IMR-90 (cell line): ENCODE measurements around the gene MKNK2. TPM values are rescaled to one million over a fixed set of nuclear protein-coding genes. Genes with fewer than 3 reads are reported as not detected.

Experiments
- ATAC-seq: fragments of 200-7000 bp; cut with Tn5 transposase; 2 replicates; pipeline ENCODE4 v1.9.1; 2020; ENCODE audit warnings: low read depth, mild to moderate bottlenecking, moderate library complexity
- BruUV-seq: library from RNA; stranded (reverse); fragments of 400-500 nt; replicated peaks from 2 replicates; lab custom pipeline; 2021; lab: Mats Ljungman, UMichigan
- CTCF ChIA-PET: fragments of 300-600 bp; formaldehyde crosslinking; extraction: SDS; loops from one replicate; lab custom pipeline; 2021; ENCODE audit warnings: antibody characterized with exemption; lab: Yijun Ruan, JAX
- POLR2A ChIA-PET: fragments of 300-600 bp; sonication (Branson Sonifier 250); formaldehyde crosslinking; loops from one replicate; lab custom pipeline; 2022; ENCODE audit warnings: antibody characterized with exemption; ENCODE audit not compliant: unreplicated experiment; lab: Charles Lee
- DNase-seq: peaks from one replicate; pipeline ENCODE4 v3.0.0; 2013
- H2AFZ ChIP-seq: replicated peaks from 2 replicates; pipeline ENCODE3; 2013; ENCODE audit warnings: low read length, mild to moderate bottlenecking; ENCODE audit not compliant: poor library complexity
- H2AK5ac ChIP-seq: 2 replicates; pipeline ENCODE4 v1.6.1; 2013; ENCODE audit warnings: low read depth, low read length, inconsistent platforms
- H2AK9ac ChIP-seq: replicated peaks from 2 replicates; pipeline ENCODE3; 2013; ENCODE audit warnings: mild to moderate bottlenecking, low read depth, low read length, moderate library complexity; ENCODE audit not compliant: poor library complexity
- H2BK120ac ChIP-seq: 2 replicates; pipeline ENCODE4 v1.6.1; 2013; ENCODE audit warnings: low read depth, low read length, inconsistent platforms
- H2BK15ac ChIP-seq: 3 replicates; pipeline ENCODE4 v1.6.1; 2013; ENCODE audit warnings: low read depth, low read length, inconsistent platforms
- H2BK20ac ChIP-seq: 2 replicates; pipeline ENCODE4 v1.6.1; 2013; ENCODE audit warnings: low read depth, mild to moderate bottlenecking, inconsistent platforms, low read length, moderate library complexity
- H2BK5ac ChIP-seq: 2 replicates; pipeline ENCODE4 v1.6.1; 2013; ENCODE audit warnings: mild to moderate bottlenecking, low read depth, low read length, inconsistent platforms; ENCODE audit not compliant: poor library complexity, severe bottlenecking
- H3K14ac ChIP-seq: replicated peaks from 2 replicates; pipeline ENCODE4 v1.6.1; 2013; ENCODE audit warnings: low read depth, low read length, inconsistent platforms
- H3K18ac ChIP-seq: 2 replicates; pipeline ENCODE4 v1.6.1; 2013; ENCODE audit warnings: low read depth, low read length, control low read depth
- H3K23ac ChIP-seq: 2 replicates; pipeline ENCODE4 v1.6.1; 2013; ENCODE audit warnings: low read depth, low read length, inconsistent platforms
- H3K27ac ChIP-seq: 2 replicates; pipeline ENCODE4 v1.5.1; 2013; ENCODE audit warnings: mild to moderate bottlenecking, control low read depth, low read length; ENCODE audit not compliant: insufficient read depth
- H3K27me3 ChIP-seq: 2 replicates; pipeline ENCODE4 v1.6.1; 2013; ENCODE audit warnings: low read length; ENCODE audit not compliant: control insufficient read depth, insufficient read depth
- H3K36me3 ChIP-seq: 2 replicates; pipeline ENCODE4 v1.6.1; 2013; ENCODE audit warnings: low read length, mixed read lengths; ENCODE audit not compliant: control insufficient read depth, insufficient read depth
- H3K4ac ChIP-seq: 2 replicates; pipeline ENCODE4 v1.6.1; 2013; ENCODE audit warnings: low read depth, low read length, inconsistent platforms
- H3K4me1 ChIP-seq: 2 replicates; pipeline ENCODE4 v1.6.1; 2013; ENCODE audit warnings: low read length, mixed read lengths; ENCODE audit not compliant: control insufficient read depth, insufficient read depth
- H3K4me2 ChIP-seq: 2 replicates; pipeline ENCODE4 v1.6.1; 2013; ENCODE audit warnings: low read depth, mild to moderate bottlenecking, control low read depth, low read length, moderate library complexity
- H3K4me3 ChIP-seq: 2 replicates; pipeline ENCODE4 v1.5.1; 2013; ENCODE audit warnings: low read depth, mild to moderate bottlenecking, control low read depth, low read length, moderate library complexity; ENCODE audit not compliant: insufficient read depth
- H3K56ac ChIP-seq: 2 replicates; pipeline ENCODE4 v1.6.1; 2013; ENCODE audit warnings: low read length, inconsistent platforms; ENCODE audit not compliant: insufficient read depth; ENCODE audit errors: extremely low read depth
- H3K79me1 ChIP-seq, 2 experiments: 2 replicates each; pipeline ENCODE4 v1.6.1; 2013; ENCODE audit warnings: low read length in 2 of 2, inconsistent platforms in 1 of 2, low read depth in 1 of 2
- H3K9ac ChIP-seq: 2 replicates; pipeline ENCODE4 v1.6.1; 2013; ENCODE audit warnings: low read depth, low read length, control low read depth
- H3K9me1 ChIP-seq: 2 replicates; pipeline ENCODE4 v1.6.1; 2013; ENCODE audit warnings: low read length, inconsistent platforms; ENCODE audit not compliant: insufficient read depth
- H3K9me3 ChIP-seq: 2 replicates; pipeline ENCODE4 v1.6.1; 2013; ENCODE audit warnings: low read length; ENCODE audit not compliant: control insufficient read depth, insufficient read depth
- H4K20me1 ChIP-seq: 2 replicates; pipeline ENCODE4 v1.6.1; 2013; ENCODE audit warnings: low read length, inconsistent platforms; ENCODE audit not compliant: insufficient read depth
- H4K5ac ChIP-seq: 2 replicates; pipeline ENCODE4 v1.6.1; 2013; ENCODE audit warnings: mild to moderate bottlenecking, low read depth, low read length, control low read depth
- H4K8ac ChIP-seq, 2 experiments: 2 replicates each; pipeline ENCODE4 v1.6.1; 2013; ENCODE audit warnings: low read depth in 2 of 2, low read length in 2 of 2, control low read depth in 1 of 2, inconsistent platforms in 1 of 2
- H4K91ac ChIP-seq: 2 replicates; pipeline ENCODE4 v1.6.1; 2013; ENCODE audit warnings: low read depth, low read length, inconsistent platforms; ENCODE audit not compliant: insufficient read depth
- CEBPB ChIP-seq: IDR thresholded peaks from 2 replicates; pipeline ENCODE4 v1.6.1; 2012; ENCODE audit warnings: low read depth, low read length, improper control_type of control experiment
- FOS ChIP-seq: fragments of 150-350 bp; IDR thresholded peaks from 2 replicates; pipeline ENCODE4 v1.6.1; 2016; ENCODE audit warnings: low read depth, low read length
- MAFK ChIP-seq: IDR thresholded peaks from 2 replicates; pipeline ENCODE4 v1.6.1; 2012; ENCODE audit warnings: low read depth, low read length, improper control_type of control experiment
- MXI1 ChIP-seq: IDR thresholded peaks from 2 replicates; pipeline ENCODE4 v1.6.1; 2012; ENCODE audit warnings: low read depth, mild to moderate bottlenecking, low read length, moderate library complexity, borderline replicate concordance
- POLR2A ChIP-seq: IDR thresholded peaks from 2 replicates; pipeline ENCODE4 v1.6.1; 2012; ENCODE audit warnings: mild to moderate bottlenecking, low read depth, low read length
- RAD21 ChIP-seq: IDR thresholded peaks from 2 replicates; pipeline ENCODE4 v1.6.1; 2012; ENCODE audit warnings: low read length, improper control_type of control experiment
- RCOR1 ChIP-seq: IDR thresholded peaks from 2 replicates; pipeline ENCODE4 v1.6.1; 2012; ENCODE audit warnings: mild to moderate bottlenecking, low read length, improper control_type of control experiment; ENCODE audit not compliant: insufficient replicate concordance
- RFX5 ChIP-seq: IDR thresholded peaks from 2 replicates; pipeline ENCODE4 v1.8.0; 2012; ENCODE audit warnings: low read depth, mild to moderate bottlenecking, low read length, moderate library complexity
- WGBS, 2 experiments: methylation state at CpG; one replicate each; pipeline versions ENCODE4 v1.1.5 to v1.1.7; 2013; ENCODE audit warnings: missing lambda C conversion rate in 2 of 2; ENCODE audit not compliant: insufficient read length in 1 of 2; ENCODE audit errors: extremely low coverage in 2 of 2; 5-methylcytosine and 5-hydroxymethylcytosine counted together
- dilution Hi-C: fragments of 300-500 bp; cut with HindIII; formaldehyde crosslinking; loops from one replicate; pipeline ENCODE4 v1.14.3; 2018; ENCODE audit warnings: low sequenced_read_pairs; ENCODE audit not compliant: unreplicated experiment
- in situ Hi-C: fragments of 300-500 bp; cut with MboI; formaldehyde crosslinking; loops from 3 replicates; pipeline ENCODE4 v1.14.3; 2019; ENCODE audit warnings: low sequenced_read_pairs, inconsistent platforms, mixed read lengths
- intact Hi-C: fragments of 100-400 bp; cut with micrococcal nuclease; formaldehyde crosslinking; loops from 2 replicates; pipeline ENCODE4 v1.10.0; 2022
- polyA plus RNA-seq, 3 experiments: library from polyadenylated mRNA; depleted of rRNA; stranded (reverse); fragments of >200 nt; gene quantifications; 2 replicates each; pipeline ENCODE4 v1.2.3, GENCODE V29; 2012; ENCODE audit warnings: low replicate concordance in 1 of 3
- total RNA-seq: library from RNA; depleted of rRNA; stranded (reverse); fragments of >200 nt; gene quantifications from 2 replicates; pipeline ENCODE4 v1.2.3, GENCODE V29; 2012

The MKNK2 gene
- total and polyA plus RNA-seq, 2 of the 4 experiments (the other 2 are of a cell fraction): 21.9 to 31.8 TPM

DNA sequence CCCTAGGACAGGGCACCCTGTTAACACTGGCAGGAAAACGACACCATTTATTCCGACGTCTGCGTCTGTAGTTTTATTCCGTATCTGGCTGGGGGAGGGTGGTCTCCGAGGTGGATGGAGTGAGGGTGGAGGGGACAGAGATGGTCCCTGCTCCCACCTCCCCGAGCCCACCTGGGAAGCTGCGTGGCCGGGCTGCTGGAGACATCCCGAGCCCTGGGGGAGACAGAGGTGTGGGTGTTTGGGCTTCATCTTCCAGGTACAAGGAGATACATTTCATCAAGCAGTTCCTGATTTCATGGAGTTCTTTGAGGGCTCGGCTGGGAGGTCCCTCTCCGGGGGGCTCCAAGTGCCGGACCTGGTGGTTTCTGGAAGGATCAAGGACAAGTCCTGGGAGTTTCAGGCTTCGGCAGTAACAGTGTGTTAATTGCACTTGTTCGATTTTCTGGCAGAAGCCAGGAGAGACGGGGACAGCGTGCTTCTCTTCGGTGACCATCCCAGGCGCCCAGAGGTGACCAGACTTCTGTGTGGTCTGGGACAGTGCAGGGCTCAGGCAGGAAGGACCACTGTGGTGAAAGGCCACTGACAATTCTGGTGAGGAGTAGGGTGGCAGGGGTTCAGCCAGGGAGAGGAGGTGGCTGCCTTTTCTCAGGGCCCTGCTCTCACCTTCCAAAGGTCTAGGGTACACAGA, 20.1 kb upstream of the MKNK2 start:
- no peak overlapping the region for H3K9ac ChIP-seq
- H3K18ac ChIP-seq: no peak overlapping the region
- DNase-seq (no peak), ATAC-seq (no peak)
- no peak overlapping the region for H2AFZ ChIP-seq
- no peak overlapping the region for H4K8ac ChIP-seq
- dilution Hi-C loops (no loop called here), in situ Hi-C loops (no loop called here), intact Hi-C loops (no loop called here)
- H3K27ac ChIP-seq: no peak overlapping the region
- H3K9me3 ChIP-seq: no peaks in the 10 kb centered on the region
- H3K4me1 ChIP-seq: no peaks in the 10 kb centered on the region
- ChIA-PET POLR2A (no interaction called here), CTCF (no interaction called here)
- no peak overlapping the region for H2BK15ac ChIP-seq
- H3K9me1 ChIP-seq: no peaks in the 10 kb centered on the region
- no peak overlapping the region for H2BK20ac ChIP-seq
- no peak overlapping the region for H3K56ac ChIP-seq
- no peaks in the 10 kb centered on the region for H3K27me3 ChIP-seq
- no peak overlapping the region for H2BK120ac ChIP-seq
- TSS peak; percentile 79 for BruUV-seq
- H4K5ac ChIP-seq: no peak overlapping the region
- no peaks in the 10 kb centered on the region; a peak in 1 of 4 replicates for H3K79me1 ChIP-seq
- no peak overlapping the region for H3K4me2 ChIP-seq
- no peak overlapping the region for H3K4ac ChIP-seq
- TF ChIP-seq RCOR1 (no peak), FOS (no peak), RAD21 (no peak), RFX5 (no peak), CEBPB (no peak), POLR2A (no peak), MAFK (no peak), MXI1 (no peak)
- no peak overlapping the region for H2AK5ac ChIP-seq
- H3K36me3 ChIP-seq: peaks cover 34% of the 10 kb centered on the region
- H4K20me1 ChIP-seq: 0 out of 2 replicates have a peak, but pooled peaks cover 6% of the 10 kb centered on the region
- H2AK9ac ChIP-seq: no peak overlapping the region
- no peak overlapping the region for H3K4me3 ChIP-seq
- 91% methylated on average over 7 of the region's 19 CpGs; no CpG with 5 or more reads in 1 of the 2 experiments for WGBS, 2 experiments
- no peak overlapping the region for H2BK5ac ChIP-seq
- no peak overlapping the region for H3K23ac ChIP-seq
- no peak overlapping the region for H3K14ac ChIP-seq
- no peak overlapping the region for H4K91ac ChIP-seq
